ENCODE results near the gene HPS6. TPM values are rescaled to one million over a fixed set of nuclear protein-coding genes. Genes with fewer than 3 reads are reported as not detected.
A peak's percentile ranks its signal among the peaks of the same experiment; 100 is the strongest.

The HPS6 gene
- 10 to 100 TPM in 2 of 4 donors, 1 to 10 TPM in 2; 8.8 to 13.2 (median 10.1) TPM for total RNA-seq
- polyA plus RNA-seq = 10 to 100 TPM in 1 of 3 donors, 1 to 10 TPM in 2; 7.3 to 12.5 (median 9.8) TPM
- long read RNA-seq, donor 1, transcript HPS6-201 (1 exons, 2,649 nt) = major isoform, 39 of 39 reads
- long read RNA-seq, donor 1, partial matches to known transcripts = 0 of 39 reads
- long read RNA-seq, donor 1, other reads (novel, unspliced or antisense) = 0 of 39 reads
- long read RNA-seq, donor 2, transcript HPS6-201 (1 exons, 2,649 nt) = major isoform, 82 of 82 reads
- long read RNA-seq, donor 2, partial matches to known transcripts = 0 of 82 reads
- long read RNA-seq, donor 2, other reads (novel, unspliced or antisense) = 0 of 82 reads

- 2 to 3% (median 2%) methylated on average over 37 to 61 of the region's 61 CpGs for WGBS, 3 donors
- peak; percentile 15 for TF ChIP-seq CTCF (IDR thresholded peaks at IDR 0.05)
- Histone ChIP-seq H3K4me3 (peak within 1 kb of the TSS; percentile 90), H3K4me1 (peaks cover 18% of the 10 kb centered on the region), H3K36me3 (ENCODE audit: insufficient read depth in 1 of 2, low read depth in 1 of 2) (peaks cover 0 to 9% of the 10 kb centered on the region in 2 donors), H3K27me3 (ENCODE audit: insufficient read depth in 3 of 3, low read length in 2 of 3) (no peaks in the 10 kb centered on the region), H3K9me3 (no peaks in the 10 kb centered on the region), H3K27ac (peak within 1 kb of the TSS; percentile 88)
- DNase-seq (peak; percentile 94 to 96), ATAC-seq (peak; percentile 96 to 97 (median 97))
- intact Hi-C loops (cut with DNase I) = no loop called here
Observed at GRCh38 chr10:102064868-102065560, at the start of gene HPS6. Gene HPS6, plus strand, starts transcription at chr10:102065349. Its CDS starts 126 bp downstream, at chr10:102065475.

- Histone ChIP-seq H3K4me1 (peaks cover 5% of the 10 kb centered on the region), H3K27ac (no peak overlapping the region), H3K27me3 (ENCODE audit: insufficient read depth in 3 of 3, low read length in 2 of 3) (no peaks in the 10 kb centered on the region), H3K36me3 (ENCODE audit: insufficient read depth in 1 of 2, low read depth in 1 of 2) (peaks cover 0 to 95% of the 10 kb centered on the region in 2 donors), H3K4me3 (no peak overlapping the region), H3K9me3 (no peaks in the 10 kb centered on the region)
- intact Hi-C loops (cut with DNase I) = no loop called here
- DNase-seq = no peak
- ATAC-seq = no peak
- TF ChIP-seq CTCF (IDR thresholded peaks at IDR 0.05) = no peak
Observed at GRCh38 chr10:102016416-102016815, 48.7 kb upstream of the HPS6 start.

DNA sequence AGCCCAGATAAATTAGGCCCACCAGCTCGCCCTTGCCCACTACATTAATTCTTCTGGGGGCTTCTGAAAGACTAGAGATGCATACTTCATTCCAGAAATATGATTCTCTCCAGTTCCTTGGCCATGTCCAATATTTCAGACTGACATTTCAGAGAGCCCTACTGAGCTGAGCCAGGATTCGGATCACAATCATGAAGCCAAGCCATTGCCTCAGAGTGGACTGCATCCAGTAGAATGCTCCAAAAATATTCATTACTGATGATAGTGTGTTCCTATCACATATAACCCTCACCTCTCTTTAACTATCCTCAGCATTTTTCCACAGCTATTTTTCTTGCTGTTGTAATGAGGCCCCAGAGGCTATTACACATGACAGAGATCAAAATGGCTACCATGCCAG lies 47.9 kb upstream of the HPS6 start:
- no peak for TF ChIP-seq CTCF (IDR thresholded peaks at IDR 0.05)
- DNase-seq (no peak), ATAC-seq (peak in 1 of 4 donors; percentile 33)
- H3K4me3 ChIP-seq = no peak overlapping the region
- 49 to 76% (median 50%) methylated on average over 2 of the region's 2 CpGs for WGBS, 3 donors
- H3K9me3 ChIP-seq = no peaks in the 10 kb centered on the region
- H3K27me3 ChIP-seq (ENCODE audit: insufficient read depth in 3 of 3, low read length in 2 of 3) = no peaks in the 10 kb centered on the region
- peaks cover 0 to 95% of the 10 kb centered on the region in 2 donors for H3K36me3 ChIP-seq (ENCODE audit: insufficient read depth in 1 of 2, low read depth in 1 of 2)
- peaks cover 5% of the 10 kb centered on the region for H3K4me1 ChIP-seq
- intact Hi-C loops (cut with DNase I) = no loop called here
- H3K27ac ChIP-seq = no peak overlapping the region

DNA sequence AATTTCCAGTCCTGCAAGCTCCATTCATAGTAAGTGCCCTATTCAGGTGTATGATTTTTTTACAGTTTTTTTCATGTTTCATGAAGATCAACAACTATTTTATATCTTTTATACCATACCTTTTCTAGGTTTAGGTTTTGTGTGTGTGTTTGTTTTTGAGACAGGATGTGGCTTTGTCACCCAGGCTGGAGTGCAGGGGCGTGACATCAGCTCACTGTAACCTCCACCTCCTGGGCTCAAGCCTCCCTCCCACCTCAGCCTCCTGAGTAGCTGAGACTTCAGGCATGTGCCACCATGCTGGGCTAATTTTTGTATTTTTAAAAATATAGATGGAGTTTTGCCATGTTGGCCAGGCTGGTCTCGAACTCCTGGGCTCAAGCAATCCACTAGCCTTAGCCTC lies 44.2 kb upstream of the HPS6 start:
- ATAC-seq = no peak
- Histone ChIP-seq H3K4me3 (no peak overlapping the region), H3K9me3 (no peaks in the 10 kb centered on the region), H3K36me3 (ENCODE audit: insufficient read depth in 1 of 2, low read depth in 1 of 2) (peaks cover 8 to 96% of the 10 kb centered on the region in 2 donors), H3K27me3 (ENCODE audit: insufficient read depth in 3 of 3, low read length in 2 of 3) (no peaks in the 10 kb centered on the region), H3K27ac (no peak overlapping the region), H3K4me1 (peaks cover 5% of the 10 kb centered on the region)
- no peak for TF ChIP-seq CTCF (IDR thresholded peaks at IDR 0.05)
- no peak for DNase-seq
- WGBS, 3 donors = 96 to 100% (median 98%) methylated on average over 2 of the region's 2 CpGs
- intact Hi-C loops (cut with DNase I) = no loop called here
